ENCODE data around the gene MPP2. TPM values are rescaled to one million over a fixed set of nuclear protein-coding genes. Genes with fewer than 3 reads are reported as not detected.
A peak's percentile ranks its signal among the peaks of the same experiment; 100 is the strongest.

The MPP2 gene
- polyA plus RNA-seq, 1 donor from 2014 or later, result 25.5 TPM

DNA sequence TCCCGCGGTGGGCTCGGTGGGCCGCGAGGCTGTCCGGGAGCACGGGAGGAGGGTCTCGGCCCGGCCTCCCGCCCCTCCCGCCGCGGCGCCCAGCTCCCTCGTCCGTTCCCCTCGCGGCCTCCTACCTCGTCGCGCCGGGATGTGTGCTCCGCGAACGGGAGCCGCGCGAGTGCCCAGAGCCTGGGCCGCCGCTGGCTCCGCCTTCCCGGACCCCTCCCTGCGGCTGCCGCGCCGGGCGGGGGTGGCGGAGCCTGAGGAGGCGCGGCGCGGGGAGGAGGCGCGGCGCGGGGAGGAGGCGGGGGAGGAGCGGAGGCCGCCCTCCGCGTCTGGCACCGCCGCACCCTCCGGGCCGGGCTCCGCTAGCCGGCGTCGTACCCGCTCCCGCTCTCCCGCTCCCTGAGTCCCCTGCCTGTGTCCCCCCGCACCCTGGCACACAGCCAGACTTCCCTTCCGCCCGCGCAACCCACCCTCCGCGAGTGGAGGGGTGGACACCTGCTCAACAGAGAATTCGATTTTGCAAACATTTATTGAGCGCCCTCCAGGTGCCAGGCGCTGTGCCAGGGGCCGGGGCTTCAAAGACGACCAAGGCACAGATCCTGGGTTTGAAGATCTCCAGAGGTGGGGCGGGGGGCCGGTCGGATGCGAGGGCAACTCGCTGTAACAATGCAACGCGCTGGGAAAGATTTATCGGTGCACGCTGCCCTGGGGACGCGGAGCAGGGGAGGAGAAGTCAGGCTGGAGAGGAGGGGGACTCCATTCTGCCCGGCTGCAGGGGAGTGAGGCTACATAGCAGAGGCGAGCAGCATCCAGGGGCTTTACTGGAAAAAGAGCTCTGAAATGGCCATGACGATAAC, 74.1 kb downstream of the MPP2 start, which contains the start of gene MPP3:
Gene MPP3, minus strand, starts transcription at position 171 of the 854 bp plus-strand sequence. CDS start 1,240 bp downstream, outside the sequence.
- Histone ChIP-seq H3K9ac (ENCODE audit: low read length) (peak within 1 kb of the TSS; percentile 75), H3K79me2 (replicated peaks; ENCODE audit: insufficient read depth, low read length) (no peaks in the 10 kb centered on the region), H3K27me3 (ENCODE audit: insufficient read depth, low read depth, low read length) (no peaks in the 10 kb centered on the region), H3K4me2 (ENCODE audit: low read length) (peak within 1 kb of the TSS; percentile 66), H3K36me3 (ENCODE audit: insufficient read depth, low read length) (no peaks in the 10 kb centered on the region), H4K20me1 (ENCODE audit: insufficient read depth) (no peaks in the 10 kb centered on the region), H2AFZ (ENCODE audit: low read depth, low read length) (peak within 1 kb of the TSS; percentile 61), H3K9me2 (ENCODE audit: insufficient read depth, low read length) (no peaks in the 10 kb centered on the region), H3K27ac (ENCODE audit: low read length) (peak within 1 kb of the TSS; percentile 32), H3K4me3 (ENCODE audit: low read length) (peak within 1 kb of the TSS; percentile 87), H3K9me3 (ENCODE audit: low read length) (no peaks in the 10 kb centered on the region), H3F3A (ENCODE audit: insufficient read depth, low read length, poor library complexity, severe bottlenecking) (no peaks in the 10 kb centered on the region)
- TF ChIP-seq POLR2AphosphoS5 (IDR thresholded peaks at IDR 0.05) (peak; percentile 58), TAF1 (IDR thresholded peaks at IDR 0.05; ENCODE audit: low read depth) (peak; percentile 46), SMC3 (conservative IDR thresholded peaks at IDR 0.05; ENCODE audit: poor library complexity) (peak; percentile 28)
- TF ChIP-seq, protein P1, sequence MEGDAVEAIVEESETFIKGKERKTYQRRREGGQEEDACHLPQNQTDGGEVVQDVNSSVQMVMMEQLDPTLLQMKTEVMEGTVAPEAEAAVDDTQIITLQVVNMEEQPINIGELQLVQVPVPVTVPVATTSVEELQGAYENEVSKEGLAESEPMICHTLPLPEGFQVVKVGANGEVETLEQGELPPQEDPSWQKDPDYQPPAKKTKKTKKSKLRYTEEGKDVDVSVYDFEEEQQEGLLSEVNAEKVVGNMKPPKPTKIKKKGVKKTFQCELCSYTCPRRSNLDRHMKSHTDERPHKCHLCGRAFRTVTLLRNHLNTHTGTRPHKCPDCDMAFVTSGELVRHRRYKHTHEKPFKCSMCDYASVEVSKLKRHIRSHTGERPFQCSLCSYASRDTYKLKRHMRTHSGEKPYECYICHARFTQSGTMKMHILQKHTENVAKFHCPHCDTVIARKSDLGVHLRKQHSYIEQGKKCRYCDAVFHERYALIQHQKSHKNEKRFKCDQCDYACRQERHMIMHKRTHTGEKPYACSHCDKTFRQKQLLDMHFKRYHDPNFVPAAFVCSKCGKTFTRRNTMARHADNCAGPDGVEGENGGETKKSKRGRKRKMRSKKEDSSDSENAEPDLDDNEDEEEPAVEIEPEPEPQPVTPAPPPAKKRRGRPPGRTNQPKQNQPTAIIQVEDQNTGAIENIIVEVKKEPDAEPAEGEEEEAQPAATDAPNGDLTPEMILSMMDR (IDR thresholded peaks at IDR 0.05; ENCODE audit: poor library complexity, severe bottlenecking), result no peak
- TF ChIP-seq, protein P2, sequence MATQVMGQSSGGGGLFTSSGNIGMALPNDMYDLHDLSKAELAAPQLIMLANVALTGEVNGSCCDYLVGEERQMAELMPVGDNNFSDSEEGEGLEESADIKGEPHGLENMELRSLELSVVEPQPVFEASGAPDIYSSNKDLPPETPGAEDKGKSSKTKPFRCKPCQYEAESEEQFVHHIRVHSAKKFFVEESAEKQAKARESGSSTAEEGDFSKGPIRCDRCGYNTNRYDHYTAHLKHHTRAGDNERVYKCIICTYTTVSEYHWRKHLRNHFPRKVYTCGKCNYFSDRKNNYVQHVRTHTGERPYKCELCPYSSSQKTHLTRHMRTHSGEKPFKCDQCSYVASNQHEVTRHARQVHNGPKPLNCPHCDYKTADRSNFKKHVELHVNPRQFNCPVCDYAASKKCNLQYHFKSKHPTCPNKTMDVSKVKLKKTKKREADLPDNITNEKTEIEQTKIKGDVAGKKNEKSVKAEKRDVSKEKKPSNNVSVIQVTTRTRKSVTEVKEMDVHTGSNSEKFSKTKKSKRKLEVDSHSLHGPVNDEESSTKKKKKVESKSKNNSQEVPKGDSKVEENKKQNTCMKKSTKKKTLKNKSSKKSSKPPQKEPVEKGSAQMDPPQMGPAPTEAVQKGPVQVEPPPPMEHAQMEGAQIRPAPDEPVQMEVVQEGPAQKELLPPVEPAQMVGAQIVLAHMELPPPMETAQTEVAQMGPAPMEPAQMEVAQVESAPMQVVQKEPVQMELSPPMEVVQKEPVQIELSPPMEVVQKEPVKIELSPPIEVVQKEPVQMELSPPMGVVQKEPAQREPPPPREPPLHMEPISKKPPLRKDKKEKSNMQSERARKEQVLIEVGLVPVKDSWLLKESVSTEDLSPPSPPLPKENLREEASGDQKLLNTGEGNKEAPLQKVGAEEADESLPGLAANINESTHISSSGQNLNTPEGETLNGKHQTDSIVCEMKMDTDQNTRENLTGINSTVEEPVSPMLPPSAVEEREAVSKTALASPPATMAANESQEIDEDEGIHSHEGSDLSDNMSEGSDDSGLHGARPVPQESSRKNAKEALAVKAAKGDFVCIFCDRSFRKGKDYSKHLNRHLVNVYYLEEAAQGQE (IDR thresholded peaks at IDR 0.05; ENCODE audit: borderline replicate concordance), result peak; percentile 35

DNA sequence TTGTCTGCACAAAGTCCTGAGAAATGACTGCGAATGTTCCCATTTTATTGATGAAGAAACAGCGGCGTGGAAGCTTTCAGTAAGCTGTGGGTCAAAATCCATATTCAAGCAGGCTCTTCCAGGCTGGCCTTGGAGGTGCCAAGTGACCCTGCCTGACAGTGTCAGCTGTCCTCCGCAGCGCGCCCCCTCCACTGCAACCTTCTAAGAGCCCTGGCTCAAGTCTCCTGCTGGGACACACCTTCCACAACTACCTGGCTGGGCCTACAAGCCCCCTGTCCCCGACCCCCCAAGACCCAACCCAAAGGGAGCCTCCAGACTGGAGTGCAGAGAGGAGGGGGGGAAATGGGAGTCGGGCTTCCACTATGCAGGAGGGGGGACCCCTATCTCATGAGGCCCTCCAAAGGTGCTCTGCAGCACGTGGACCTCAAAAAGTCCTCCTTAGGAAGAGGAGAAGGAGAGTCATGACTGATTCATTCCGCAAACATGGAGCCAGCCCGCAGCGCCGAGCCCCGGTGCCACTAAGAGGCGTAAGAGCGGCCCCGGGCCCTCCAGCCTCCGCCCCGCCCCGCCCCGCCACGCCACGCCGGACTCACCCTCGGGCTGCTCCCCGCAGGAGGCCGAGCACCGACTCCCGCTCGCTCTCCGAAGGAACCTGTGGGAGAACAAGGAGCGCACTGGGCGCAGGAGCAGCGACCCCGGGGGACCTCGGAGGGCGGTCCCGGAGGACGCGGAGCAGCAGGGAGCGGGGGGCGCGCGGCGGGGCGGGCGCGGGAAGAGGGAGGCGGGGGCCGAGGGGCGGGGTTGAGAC, 75.0 kb downstream of the MPP2 start:
- no peaks in the 10 kb centered on the region for H3K36me3 ChIP-seq (ENCODE audit: insufficient read depth, low read length)
- TF ChIP-seq MXI1 (conservative IDR thresholded peaks at IDR 0.05; ENCODE audit: poor library complexity, severe bottlenecking), result peak; percentile 54
- TF ChIP-seq, protein P1 (IDR thresholded peaks at IDR 0.05; ENCODE audit: poor library complexity, severe bottlenecking), result no peak
- TF ChIP-seq TAF1 (IDR thresholded peaks at IDR 0.05; ENCODE audit: low read depth), result no peak
- TF ChIP-seq RAD21 (conservative IDR thresholded peaks at IDR 0.05), result no peak
- no peak for TF ChIP-seq SMC3 (conservative IDR thresholded peaks at IDR 0.05; ENCODE audit: poor library complexity)
- no peaks in the 10 kb centered on the region for H3F3A ChIP-seq (ENCODE audit: insufficient read depth, low read length, poor library complexity, severe bottlenecking)
- peak overlapping the region; percentile 40 for H2AFZ ChIP-seq (ENCODE audit: low read depth, low read length)
- no peak overlapping the region for H3K27ac ChIP-seq (ENCODE audit: low read length)
- no peaks in the 10 kb centered on the region for H3K79me2 ChIP-seq (replicated peaks; ENCODE audit: insufficient read depth, low read length)
- peak overlapping the region; percentile 66 for H3K4me2 ChIP-seq (ENCODE audit: low read length)
- H3K4me3 ChIP-seq (ENCODE audit: low read length), result peak overlapping the region; percentile 87
- H4K20me1 ChIP-seq (ENCODE audit: insufficient read depth), result no peaks in the 10 kb centered on the region
- H3K27me3 ChIP-seq (ENCODE audit: insufficient read depth, low read depth, low read length), result no peaks in the 10 kb centered on the region
- H3K9me3 ChIP-seq (ENCODE audit: low read length), result no peaks in the 10 kb centered on the region
- no peaks in the 10 kb centered on the region for H3K9me2 ChIP-seq (ENCODE audit: insufficient read depth, low read length)
- peak overlapping the region; percentile 75 for H3K9ac ChIP-seq (ENCODE audit: low read length)
